Endothelial cell of umbilical vein (primary cell): ENCODE measurements around the gene CNGB1. TPM values are rescaled to one million over a fixed set of nuclear protein-coding genes. Genes with fewer than 3 reads are reported as not detected.

Experiments
- BruUV-seq: library from RNA; stranded (reverse); fragments of 400-500 nt; replicated peaks from 2 replicates; lab custom pipeline; 2021; lab: Mats Ljungman, UMichigan
- CTCF ChIA-PET: fragments of 300-600, 350-600 bp; sonication (Branson Sonifier 250); formaldehyde crosslinking; loops from one replicate; lab custom pipeline; 2021; ENCODE audit warnings: antibody characterized with exemption, inconsistent platforms; lab: Charles Lee
- POLR2A ChIA-PET: fragments of 300-600, 350-600 bp; sonication (Branson Sonifier 250); formaldehyde crosslinking; loops from one replicate; lab custom pipeline; 2021; ENCODE audit warnings: antibody characterized with exemption, inconsistent platforms; lab: Charles Lee
- DNase-seq: peaks from one replicate; pipeline ENCODE4 v3.0.0-alpha.2; 2011; ENCODE audit warnings: low read depth, low spot score
- FAIRE-seq: peaks from 2 replicates; lab custom pipeline; 2011; peaks lifted over from hg19 to GRCh38; lab: Jason Lieb, UNC
- H2AFZ ChIP-seq: 2 replicates; pipeline ENCODE4 v1.6.0; 2012; ENCODE audit warnings: low read depth, low read length, control low read depth, inconsistent platforms
- H3K27ac ChIP-seq: 2 replicates; pipeline ENCODE4 v1.5.1; 2011; ENCODE audit warnings: low read depth, mild to moderate bottlenecking, control low read depth, low read length, moderate library complexity; ENCODE audit not compliant: insufficient read depth
- H3K27me3 ChIP-seq, 2 experiments: 2 replicates each; pipeline versions ENCODE4 v1.6.0 to v1.6.1; 2011; ENCODE audit warnings: low read length in 2 of 2, mixed read lengths in 1 of 2; ENCODE audit not compliant: control insufficient read depth in 2 of 2, insufficient read depth in 2 of 2
- H3K36me3 ChIP-seq, 2 experiments: 2 replicates in 1 of 2; 3 replicates in 1 of 2; pipeline ENCODE4 v1.5.1; 2011; ENCODE audit warnings: low read length in 2 of 2, mild to moderate bottlenecking in 1 of 2, moderate library complexity in 1 of 2; ENCODE audit not compliant: control insufficient read depth in 2 of 2, insufficient read depth in 2 of 2; ENCODE audit errors: extremely low read depth in 1 of 2
- H3K4me1 ChIP-seq: 3 replicates; pipeline ENCODE4 v1.5.1; 2011; ENCODE audit warnings: mild to moderate bottlenecking, low read length; ENCODE audit not compliant: control insufficient read depth, insufficient read depth; ENCODE audit errors: extremely low read depth
- H3K4me2 ChIP-seq: 2 replicates; pipeline ENCODE4 v1.6.1; 2011; ENCODE audit warnings: low read length, control low read depth, mixed read lengths; ENCODE audit not compliant: insufficient read depth
- H3K4me3 ChIP-seq, 3 experiments: fragments of 200-600 bp in 1 of 3; sonication (generic), shearing (Covaris generic) in 1 of 3; replicated peaks in 1 of 3; 2 replicates each; pipeline ENCODE4 v1.5.1; 2011 to 2016; ENCODE audit warnings: control low read depth in 3 of 3, low read length in 3 of 3, mild to moderate bottlenecking in 2 of 3, inconsistent platforms in 1 of 3, low read depth in 1 of 3, moderate library complexity in 1 of 3; ENCODE audit not compliant: insufficient read depth in 1 of 3
- H3K79me2 ChIP-seq: 2 replicates; pipeline ENCODE4 v1.6.0; 2012; ENCODE audit warnings: low read length, inconsistent platforms; ENCODE audit not compliant: control insufficient read depth, insufficient read depth
- H3K9ac ChIP-seq: replicated peaks from 2 replicates; pipeline ENCODE3; 2011; ENCODE audit warnings: low read length, control low read depth; ENCODE audit not compliant: insufficient read depth; ENCODE audit errors: extremely low read depth
- H3K9me1 ChIP-seq: replicated peaks from 3 replicates; pipeline ENCODE4 v1.6.0; 2011; ENCODE audit warnings: mild to moderate bottlenecking, low read length; ENCODE audit not compliant: control insufficient read depth, insufficient read depth; ENCODE audit errors: extremely low read depth
- H3K9me3 ChIP-seq: replicated peaks from 2 replicates; pipeline ENCODE4 v1.5.1; 2012; ENCODE audit warnings: low read length, inconsistent platforms; ENCODE audit not compliant: control insufficient read depth, insufficient read depth
- H4K20me1 ChIP-seq: replicated peaks from 2 replicates; pipeline ENCODE3; 2011; ENCODE audit warnings: mild to moderate bottlenecking, low read length; ENCODE audit not compliant: control insufficient read depth, insufficient read depth; ENCODE audit errors: extremely low read depth
- CTCF ChIP-seq, 2 donors: IDR thresholded peaks; 1 replicate in 1 of 2; 2 replicates in 1 of 2; pipeline ENCODE4 v1.5.1; 2011; ENCODE audit warnings: low read length in 2 of 2, mild to moderate bottlenecking in 2 of 2, moderate library complexity in 2 of 2, control low read depth in 1 of 2, inconsistent platforms in 1 of 2, low read depth in 1 of 2; ENCODE audit not compliant: insufficient read depth in 1 of 2; ENCODE audit errors: extremely low read depth in 1 of 2
- EZH2 ChIP-seq: IDR thresholded peaks from 2 replicates; pipeline ENCODE4 v1.6.1; 2012; ENCODE audit warnings: borderline replicate concordance, low read depth, mild to moderate bottlenecking, moderate library complexity, low read length, inconsistent platforms; ENCODE audit not compliant: severe bottlenecking
- FOS ChIP-seq: IDR thresholded peaks from 2 replicates; pipeline ENCODE4 v1.6.1; 2011; ENCODE audit warnings: mild to moderate bottlenecking, low read length, moderate library complexity, borderline replicate concordance; ENCODE audit not compliant: insufficient read depth
- JUN ChIP-seq: IDR thresholded peaks from 2 replicates; pipeline ENCODE4 v1.6.1; 2011; ENCODE audit warnings: borderline replicate concordance, low read depth; ENCODE audit not compliant: insufficient read length, insufficient read depth
- MYC ChIP-seq: IDR thresholded peaks from one replicate; pipeline ENCODE4 v1.6.1; 2011; ENCODE audit warnings: mild to moderate bottlenecking, low read depth, low read length
- POLR2A ChIP-seq: IDR thresholded peaks from 2 replicates; pipeline ENCODE4 v1.6.1; 2012; ENCODE audit warnings: low read depth, mild to moderate bottlenecking, control low read depth, low read length
- dilution Hi-C: fragments of 300-500 bp; cut with MboI; formaldehyde crosslinking; loops from one replicate; pipeline ENCODE4 v1.15.0; 2019; ENCODE audit warnings: low sequenced_read_pairs; ENCODE audit not compliant: extremely low pct_ligation_motif_present
- intact Hi-C: fragments of 100-400 bp; cut with micrococcal nuclease; formaldehyde crosslinking; loops from one replicate; pipeline ENCODE4 v1.10.0; 2022
- polyA plus RNA-seq, 4 experiments: library from polyadenylated mRNA; depleted of rRNA in 3 of 4; stranded (reverse) in 3 of 4; unstranded in 1 of 4; fragments of >200 nt; gene quantifications; 2 replicates each; pipeline versions ENCODE4 v1.2.1 to v1.2.3, GENCODE V29; 2011 to 2012; ENCODE audit warnings: missing spikeins in 1 of 4
- total RNA-seq: library from RNA; stranded (reverse); gene quantifications from 2 replicates; pipeline ENCODE4 v1.2.3, GENCODE V29; 2021

The CNGB1 gene
- total and polyA plus RNA-seq, 2 donors (not counting 3 experiments of a cell fraction or from before 2014, with no cell fraction given): not detected

- no peaks in the 10 kb centered on the region for H3K79me2 ChIP-seq
- H2AFZ ChIP-seq: no peak overlapping the region
- H3K9me3 ChIP-seq: no peaks in the 10 kb centered on the region
- H3K9me1 ChIP-seq: no peaks in the 10 kb centered on the region
- ChIA-PET POLR2A (no interaction called here), CTCF (interaction anchor here (1.0 kb wide), 1 partner anchor 209 kb away, joined by 3 read pairs; no protein-coding TSS in a partner anchor)
- no peaks in the 10 kb centered on the region for H4K20me1 ChIP-seq
- H3K4me2 ChIP-seq: no peak overlapping the region
- no peak overlapping the region for H3K4me3 ChIP-seq
- intact Hi-C loops (no loop called here), dilution Hi-C loops (no loop called here)
- DNase-seq (no peak), FAIRE-seq (no peak)
- no peak overlapping the region for H3K27ac ChIP-seq
- no TSS peak for BruUV-seq
- no peak overlapping the region for H3K9ac ChIP-seq
- H3K36me3 ChIP-seq: no peaks in the 10 kb centered on the region
- H3K4me1 ChIP-seq: no peaks in the 10 kb centered on the region
- no peak for TF ChIP-seq MYC
- TF ChIP-seq EZH2: no peak
- no peak for TF ChIP-seq CTCF (IDR thresholded peaks at IDR 0.05; ENCODE audit: extremely low read depth in 1 of 2, insufficient read depth in 1 of 2, low read depth in 1 of 2, low read length in 2 of 2)
- TF ChIP-seq POLR2A: no peak
- no peak for TF ChIP-seq FOS
- no peak for TF ChIP-seq JUN
- H3K27me3 ChIP-seq: peaks cover 0 to 3% of the 10 kb centered on the region in 2 experiments
Observed at GRCh38 chr16:57912529-57913260, 58.2 kb downstream of the CNGB1 start.
